Kidney (tissue), 14 donors: ENCODE data around the gene KLF2. TPM values are rescaled to one million over a fixed set of nuclear protein-coding genes. Genes with fewer than 3 reads are reported as not detected.

Experiments used
- DNase-seq, 5 donors: peaks; one replicate each; pipeline ENCODE4 v3.0.0-alpha.2; 2013 to 2020
- FAIRE-seq: peaks from 2 replicates; lab custom pipeline; 2012; peaks lifted over from hg19 to GRCh38; lab: Jason Lieb, UNC
- H3K27ac ChIP-seq, 2 donors: one replicate each; pipeline ENCODE4 v1.7.0; 2013; ENCODE audit warnings: low read depth in 2 of 2, low read length in 2 of 2, inconsistent platforms in 1 of 2
- H3K27me3 ChIP-seq: one replicate; pipeline ENCODE4 v1.7.1; 2013; ENCODE audit warnings: low read length, inconsistent platforms; ENCODE audit not compliant: control insufficient read depth, insufficient read depth
- H3K36me3 ChIP-seq, 3 donors: one replicate each; pipeline versions ENCODE4 v1.7.0 to v1.7.1; 2013; ENCODE audit warnings: low read length in 3 of 3, control low read depth in 1 of 3, inconsistent platforms in 1 of 3; ENCODE audit not compliant: insufficient read depth in 3 of 3, control insufficient read depth in 2 of 3
- H3K4me1 ChIP-seq, 3 donors: one replicate each; pipeline versions ENCODE4 v1.7.0 to v1.7.1; 2013; ENCODE audit warnings: low read length in 3 of 3, inconsistent platforms in 1 of 3, low read depth in 1 of 3; ENCODE audit not compliant: control insufficient read depth in 2 of 3, insufficient read depth in 2 of 3
- H3K4me3 ChIP-seq, 3 donors: one replicate each; pipeline versions ENCODE4 v1.7.0 to v1.8.1; 2013; ENCODE audit warnings: low read length in 3 of 3, control low read depth in 1 of 3, inconsistent platforms in 1 of 3
- H3K9ac ChIP-seq, 3 donors: one replicate each; pipeline versions ENCODE4 v1.7.0 to v1.7.1; 2013; ENCODE audit warnings: low read length in 3 of 3, control low read depth in 1 of 3, inconsistent platforms in 1 of 3
- H3K9me3 ChIP-seq, 3 donors: one replicate each; pipeline versions ENCODE4 v1.7.0 to v1.7.1; 2013; ENCODE audit warnings: low read length in 3 of 3, control low read depth in 1 of 3, inconsistent platforms in 1 of 3; ENCODE audit not compliant: control insufficient read depth in 2 of 3, insufficient read depth in 1 of 3
- intact Hi-C: fragments of 100-400 bp; cut with DNase I; formaldehyde crosslinking; loops from one replicate; pipeline ENCODE4 v1.11.1; 2022
- polyA plus RNA-seq: library from polyadenylated mRNA; stranded (reverse); fragments of 350-450 nt; fragmentation: Illumina TruSeq; extraction: RNeasy Lipid Tissue Mini Kit (QIAGEN cat#74804); gene quantifications from one replicate; pipeline ENCODE4 v1.2.3, GENCODE V29; 2014; ENCODE audit warnings: low read depth, low replicate concordance; ENCODE audit not compliant: insufficient read depth
- total RNA-seq: library from RNA; stranded (reverse); fragmentation: NEBNext Ultra II Directional; extraction: Animal tissue kit (Norgen Biotek cat#: 25700); gene quantifications from one replicate; pipeline ENCODE4 v1.2.1, GENCODE V29; 2021
- TF ChIP-seq, protein P1 (sequence below): IDR thresholded peaks from 3 replicates; pipeline ENCODE4 v1.5.1; 2012; ENCODE audit warnings: mild to moderate bottlenecking, moderate library complexity, borderline replicate concordance; ENCODE audit not compliant: insufficient read depth; ENCODE audit errors: extremely low read depth
- donor health status: control.
- donor health status: control.
- donor health status: control.
- donor health status: control.
- donor health status: control.
- donor health status: DM: yes; HTN: yes; CAD: no.
- donor health status: Normal renal cell carcinoma (clear cell type).

The KLF2 gene
- total and polyA plus RNA-seq, 2 donors from 2014 or later, result 114 to 131 TPM

- Histone ChIP-seq H3K27me3 (no peaks in the 10 kb centered on the region), H3K9ac (no peak overlapping the region), H3K4me1 (peaks cover 0 to 6% (median 0%) of the 10 kb centered on the region in 3 donors), H3K9me3 (no peaks in the 10 kb centered on the region), H3K36me3 (peaks cover 0 to 4% (median 0%) of the 10 kb centered on the region in 3 donors), H3K27ac (no peak overlapping the region), H3K4me3 (no peak overlapping the region)
- TF ChIP-seq, protein P1, sequence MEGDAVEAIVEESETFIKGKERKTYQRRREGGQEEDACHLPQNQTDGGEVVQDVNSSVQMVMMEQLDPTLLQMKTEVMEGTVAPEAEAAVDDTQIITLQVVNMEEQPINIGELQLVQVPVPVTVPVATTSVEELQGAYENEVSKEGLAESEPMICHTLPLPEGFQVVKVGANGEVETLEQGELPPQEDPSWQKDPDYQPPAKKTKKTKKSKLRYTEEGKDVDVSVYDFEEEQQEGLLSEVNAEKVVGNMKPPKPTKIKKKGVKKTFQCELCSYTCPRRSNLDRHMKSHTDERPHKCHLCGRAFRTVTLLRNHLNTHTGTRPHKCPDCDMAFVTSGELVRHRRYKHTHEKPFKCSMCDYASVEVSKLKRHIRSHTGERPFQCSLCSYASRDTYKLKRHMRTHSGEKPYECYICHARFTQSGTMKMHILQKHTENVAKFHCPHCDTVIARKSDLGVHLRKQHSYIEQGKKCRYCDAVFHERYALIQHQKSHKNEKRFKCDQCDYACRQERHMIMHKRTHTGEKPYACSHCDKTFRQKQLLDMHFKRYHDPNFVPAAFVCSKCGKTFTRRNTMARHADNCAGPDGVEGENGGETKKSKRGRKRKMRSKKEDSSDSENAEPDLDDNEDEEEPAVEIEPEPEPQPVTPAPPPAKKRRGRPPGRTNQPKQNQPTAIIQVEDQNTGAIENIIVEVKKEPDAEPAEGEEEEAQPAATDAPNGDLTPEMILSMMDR, result no peak
- intact Hi-C loops, result no loop called here
- no peak for FAIRE-seq
- DNase-seq, result peak in 1 of 5 donors; percentile 95
These were observed 5.8 kb downstream of the KLF2 start for GRCh38 chr19:16330368-16330801.

DNA sequence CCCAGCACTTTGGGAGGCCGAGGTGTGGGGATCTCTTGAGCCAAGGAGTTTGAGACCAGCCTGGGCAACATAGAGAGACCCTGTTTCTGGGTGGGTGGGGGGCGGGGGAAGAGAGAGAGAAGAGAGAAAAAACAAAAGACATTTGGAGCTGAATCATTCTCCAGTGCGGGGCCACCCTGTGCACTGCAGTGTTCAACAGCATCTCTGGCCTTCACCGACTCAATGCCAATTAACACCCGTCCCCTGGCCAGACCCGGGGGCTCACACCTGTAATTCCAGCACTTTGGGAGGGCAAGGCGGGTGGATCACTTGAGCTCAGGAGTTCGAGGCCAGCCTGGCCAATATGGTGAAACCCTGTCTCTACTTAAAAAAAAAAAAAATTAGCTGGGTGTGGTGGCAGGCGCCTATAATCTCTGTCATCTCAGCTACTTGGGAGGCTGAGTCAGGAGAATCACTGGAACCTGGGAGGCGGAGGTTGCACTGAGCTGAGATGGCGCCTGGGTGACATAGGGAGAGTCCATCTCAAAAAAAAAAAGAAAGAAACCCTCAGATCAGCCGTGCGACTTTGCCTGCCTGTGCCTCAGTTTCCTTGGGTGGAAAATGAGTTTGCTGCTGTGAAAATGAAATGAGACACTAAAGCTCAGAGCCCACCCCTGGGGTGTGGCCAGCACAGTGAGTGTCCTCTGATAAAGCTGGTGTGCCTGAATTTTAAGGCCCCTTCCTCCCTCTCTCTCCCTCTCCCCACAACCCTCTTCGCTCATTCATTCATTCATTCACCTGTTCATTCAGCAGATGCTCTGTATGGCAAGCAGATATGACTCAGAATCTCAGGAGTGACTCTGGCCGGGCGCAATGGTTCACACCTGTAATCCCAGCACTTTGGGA, 6.4 kb downstream of the KLF2 start:
- no peak for FAIRE-seq
- intact Hi-C loops, result no loop called here

DNA sequence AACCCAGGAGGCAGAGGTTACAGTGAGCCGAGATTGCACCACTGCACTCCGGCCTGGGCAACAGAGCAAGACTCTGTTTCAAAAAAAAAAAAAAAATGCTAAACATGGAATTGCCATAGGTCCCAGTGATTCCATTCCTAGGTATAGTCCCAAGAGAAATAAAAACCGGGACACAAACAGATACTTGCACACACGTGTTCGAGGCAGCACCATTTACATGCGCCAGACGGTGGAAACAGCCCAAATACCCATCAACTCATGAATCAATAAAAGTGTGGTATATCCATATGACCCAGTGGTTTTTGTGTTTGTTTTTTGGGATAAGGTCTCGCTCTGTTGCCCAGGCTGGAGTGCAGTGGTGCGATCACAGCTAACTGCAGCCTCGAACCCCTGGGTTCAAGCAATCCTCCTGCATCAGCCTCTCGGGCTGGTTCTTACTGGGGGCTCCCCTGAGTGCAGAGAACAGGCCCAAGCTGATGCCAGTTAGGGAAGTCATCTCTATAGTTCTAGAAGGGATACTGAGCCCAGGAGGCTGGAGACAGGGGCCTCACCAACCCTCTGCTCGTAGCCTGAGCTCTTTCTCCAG, 8.5 kb downstream of the KLF2 start:
- intact Hi-C loops, result no loop called here
- Histone ChIP-seq H3K36me3 (peaks cover 0 to under 1% (median 0%) of the 10 kb centered on the region in 3 donors), H3K4me1 (peaks cover 0 to 7% (median 0%) of the 10 kb centered on the region in 3 donors), H3K9me3 (no peaks in the 10 kb centered on the region), H3K27me3 (no peaks in the 10 kb centered on the region), H3K9ac (no peak overlapping the region), H3K27ac (no peak overlapping the region), H3K4me3 (no peak overlapping the region)
- FAIRE-seq (no peak), DNase-seq (no peak)
- TF ChIP-seq, protein P1, result no peak

More for the DNA sequence above, 6.4 kb downstream of the KLF2 start:
- Histone ChIP-seq H3K27me3 (no peaks in the 10 kb centered on the region), H3K9ac (no peak overlapping the region), H3K36me3 (peaks cover 0 to 4% (median 0%) of the 10 kb centered on the region in 3 donors), H3K4me3 (no peak overlapping the region), H3K4me1 (peaks cover 0 to 6% (median 0%) of the 10 kb centered on the region in 3 donors), H3K9me3 (no peaks in the 10 kb centered on the region), H3K27ac (no peak overlapping the region)
- TF ChIP-seq, protein P1, result no peak
- no peak for DNase-seq
